GM13977 (cell line): ENCODE results near the gene TTYH2.

ENCODE experiments used
- DNase-seq: peaks from one replicate; pipeline ENCODE4 v3.0.0; 2012; ENCODE audit warnings: low spot score
- CTCF ChIP-seq: IDR thresholded peaks from 2 replicates; pipeline ENCODE4 v1.5.1; 2012; ENCODE audit warnings: mild to moderate bottlenecking, control low read depth; ENCODE audit not compliant: insufficient read depth; ENCODE audit errors: extremely low read depth, missing control alignments
- in situ Hi-C: fragments of 300-500 bp; cut with MboI; formaldehyde crosslinking; loops from one replicate; pipeline ENCODE4 v1.12.0; 2022; ENCODE audit warnings: low sequenced_read_pairs, low pct_unique_long_range_greater_than_20kb, mixed read lengths, inconsistent platforms; ENCODE audit not compliant: unreplicated experiment

Gene TTYH2

GRCh38 chr17:74205274-74205673, 8.1 kb upstream of the TTYH2 start:
- DNase-seq = no peak
- in situ Hi-C loops = no loop called here

GRCh38 chr17:74206332-74206818, 7.0 kb upstream of the TTYH2 start:
- no peak for TF ChIP-seq CTCF
- in situ Hi-C loops = no loop called here
- no peak for DNase-seq

More at GRCh38 chr17:74205274-74205673, 8.1 kb upstream of the TTYH2 start:
- TF ChIP-seq CTCF = no peak

- peak; percentile 83 for DNase-seq
- in situ Hi-C loops = no loop called here
- peak; percentile 94 for TF ChIP-seq CTCF
Observed at GRCh38 chr17:74210191-74211140, 2.9 kb upstream of the TTYH2 start.

GRCh38 chr17:74211141-74211911, 2.0 kb upstream of the TTYH2 start:
- DNase-seq = no peak
- in situ Hi-C loops = no loop called here
- TF ChIP-seq CTCF = no peak

GRCh38 chr17:74211912-74212208, 1.5 kb upstream of the TTYH2 start:
- DNase-seq = no peak
- in situ Hi-C loops = no loop called here
- no peak for TF ChIP-seq CTCF

GRCh38 chr17:74212209-74212912, 1.0 kb upstream of the TTYH2 start:
- DNase-seq = no peak
- no peak for TF ChIP-seq CTCF
- in situ Hi-C loops = no loop called here
